Activated CD4-positive, CD25-positive, alpha-beta regulatory T cell treated with anti-CD3 and anti-CD28 coated beads, Interleukin-2, amount 50 U/mL, for 16 hours (primary cell): Measurements from ENCODE around the gene FAM131B.
"Not testable (repeated sequence)": the region's sequence is repeated elsewhere in the genome, so short reads cannot be mapped to it uniquely, and the experiment has no call there.

Experiments
- DNase-seq: peaks from one replicate; pipeline ENCODE4 v3.0.0-alpha.2; 2020; ENCODE audit warnings: low read depth, low spot score

Gene FAM131B

DNA sequence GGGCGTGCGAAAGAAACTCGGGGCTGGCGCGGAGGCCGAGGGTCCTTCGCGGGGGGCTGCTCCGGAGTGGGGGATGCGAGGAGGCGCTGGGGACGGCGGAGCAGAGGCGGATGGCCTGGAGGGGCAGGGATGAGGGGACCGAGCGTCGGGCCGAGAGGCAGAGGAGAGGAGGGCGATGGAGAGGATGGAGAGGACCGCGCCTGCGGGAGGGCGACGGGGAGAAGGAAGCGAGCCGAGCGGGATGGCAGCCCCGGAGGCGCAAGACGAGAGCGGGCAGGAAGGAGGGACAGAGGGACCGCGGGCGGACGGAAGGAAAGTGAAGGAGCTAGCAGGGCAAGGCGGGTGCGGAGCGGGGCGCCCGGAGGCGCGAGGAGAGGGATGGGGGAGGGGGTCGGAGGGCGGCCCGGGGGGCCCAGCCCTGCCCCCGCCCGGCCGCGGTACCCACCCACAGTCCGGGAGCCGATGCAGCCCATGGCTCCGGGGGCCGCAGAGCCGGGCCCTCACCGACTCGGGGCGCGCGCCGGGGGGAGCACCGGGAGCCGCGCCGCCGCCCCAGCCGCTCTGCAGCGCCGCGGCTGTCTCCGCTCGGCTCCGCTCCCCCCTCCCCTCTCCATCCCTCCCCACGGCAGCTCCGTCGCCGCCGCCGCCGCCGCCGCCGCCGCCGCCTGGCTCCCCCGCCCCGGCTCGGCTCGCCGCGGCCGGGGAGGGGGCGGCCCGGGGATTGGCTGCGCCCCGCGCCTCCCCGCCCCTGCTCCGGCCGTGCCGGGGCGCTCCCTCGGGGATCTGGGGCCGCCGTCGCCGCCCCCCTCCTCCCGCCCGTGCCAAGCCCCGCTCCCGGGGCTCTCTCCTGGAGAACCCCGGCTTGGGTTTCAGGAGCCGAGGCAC is at the start of gene FAM131B:
Gene FAM131B (minus strand): TSS at position 583 of the 885 bp plus-strand sequence. CDS start 110 bp downstream, at position 473.
- no peak for DNase-seq

DNA sequence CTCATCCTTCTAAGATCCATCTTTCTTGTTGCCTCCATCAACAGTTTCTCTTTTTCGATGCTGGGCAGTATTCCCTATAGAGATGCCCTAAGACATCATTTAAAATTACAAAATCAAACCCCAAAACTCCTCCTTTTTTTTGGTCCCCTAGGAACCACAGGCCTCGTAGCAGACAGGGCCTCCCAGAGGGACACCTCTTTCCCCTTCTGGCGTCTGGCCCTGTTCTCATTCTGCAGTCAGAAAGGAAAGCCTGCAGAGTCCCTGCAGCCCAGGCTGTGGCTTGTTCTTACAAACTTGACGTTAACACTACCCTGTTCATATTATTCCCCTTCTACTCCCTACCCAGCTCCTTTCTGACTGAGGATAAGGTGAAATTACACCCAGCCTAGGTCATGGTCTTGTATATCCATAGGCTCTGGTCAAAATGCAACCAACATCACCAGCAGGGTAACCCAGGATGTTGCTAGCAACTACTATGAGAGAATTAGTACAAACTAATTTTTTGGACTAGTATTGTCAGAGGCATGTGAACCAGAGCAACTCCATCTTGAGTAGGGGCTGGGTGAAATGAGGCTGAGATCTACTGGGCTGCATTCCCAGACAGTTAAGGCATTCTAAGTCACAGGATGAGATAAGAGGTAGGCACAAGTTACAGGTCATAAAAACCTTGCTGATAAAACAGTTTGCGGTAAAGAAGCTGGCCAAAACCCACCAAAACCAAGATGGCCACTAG is 49.6 kb upstream of the FAM131B start:
- DNase-seq = no peak

DNA sequence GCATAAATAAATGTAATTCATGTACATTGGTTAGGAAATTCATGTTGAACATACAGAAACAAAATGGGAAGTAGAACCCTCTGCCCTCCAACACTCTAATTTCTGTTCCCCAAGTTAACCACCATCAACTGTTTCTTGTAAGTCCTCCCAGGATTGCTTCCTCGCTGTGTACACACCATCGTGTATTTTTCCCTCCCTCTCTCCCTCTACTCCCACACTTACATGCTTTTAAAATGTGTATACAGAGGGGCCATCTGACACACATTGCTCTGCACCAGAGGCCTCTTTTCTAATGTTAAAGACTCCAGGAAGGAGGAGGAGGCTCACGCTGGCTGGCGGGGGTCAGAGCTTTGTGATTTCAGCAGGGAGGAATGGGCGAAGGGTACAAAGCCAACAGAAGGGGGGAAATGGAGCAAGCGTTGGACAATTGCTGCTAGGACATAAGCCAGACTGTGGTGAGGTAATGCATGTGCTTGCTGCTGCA is 48.0 kb upstream of the FAM131B start:
- no peak for DNase-seq

GRCh38 chr7:143408686-143409561 is 46.4 kb upstream of the FAM131B start, which contains the start of gene EPHA1:
TSS of gene EPHA1 (minus strand) at chr7:143408856. CDS start at chr7:143408805, 51 bp downstream.
- DNase-seq = no peak

DNA sequence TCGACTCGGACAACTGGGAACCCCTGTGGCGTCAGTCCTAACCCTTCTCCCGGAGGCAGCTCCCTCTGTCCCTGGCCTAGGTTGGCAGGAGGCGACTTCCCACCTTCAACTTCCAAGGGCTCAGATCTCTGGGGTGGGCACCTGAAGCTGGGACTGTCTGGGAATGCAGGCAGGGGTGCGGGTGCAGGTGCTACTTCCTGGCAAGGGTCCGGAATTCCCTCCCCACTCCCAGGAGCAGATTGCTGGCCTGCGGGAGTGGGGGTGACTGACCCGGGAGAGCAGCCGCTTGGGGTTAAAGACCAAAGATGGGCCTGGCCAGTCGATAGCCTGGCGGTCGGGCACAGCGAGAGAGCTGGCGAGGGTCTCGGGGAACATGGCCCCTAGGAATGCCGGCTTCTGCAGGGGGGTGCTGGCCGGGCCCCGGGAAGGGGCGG is 45.8 kb upstream of the FAM131B start:
- DNase-seq = no peak

DNA sequence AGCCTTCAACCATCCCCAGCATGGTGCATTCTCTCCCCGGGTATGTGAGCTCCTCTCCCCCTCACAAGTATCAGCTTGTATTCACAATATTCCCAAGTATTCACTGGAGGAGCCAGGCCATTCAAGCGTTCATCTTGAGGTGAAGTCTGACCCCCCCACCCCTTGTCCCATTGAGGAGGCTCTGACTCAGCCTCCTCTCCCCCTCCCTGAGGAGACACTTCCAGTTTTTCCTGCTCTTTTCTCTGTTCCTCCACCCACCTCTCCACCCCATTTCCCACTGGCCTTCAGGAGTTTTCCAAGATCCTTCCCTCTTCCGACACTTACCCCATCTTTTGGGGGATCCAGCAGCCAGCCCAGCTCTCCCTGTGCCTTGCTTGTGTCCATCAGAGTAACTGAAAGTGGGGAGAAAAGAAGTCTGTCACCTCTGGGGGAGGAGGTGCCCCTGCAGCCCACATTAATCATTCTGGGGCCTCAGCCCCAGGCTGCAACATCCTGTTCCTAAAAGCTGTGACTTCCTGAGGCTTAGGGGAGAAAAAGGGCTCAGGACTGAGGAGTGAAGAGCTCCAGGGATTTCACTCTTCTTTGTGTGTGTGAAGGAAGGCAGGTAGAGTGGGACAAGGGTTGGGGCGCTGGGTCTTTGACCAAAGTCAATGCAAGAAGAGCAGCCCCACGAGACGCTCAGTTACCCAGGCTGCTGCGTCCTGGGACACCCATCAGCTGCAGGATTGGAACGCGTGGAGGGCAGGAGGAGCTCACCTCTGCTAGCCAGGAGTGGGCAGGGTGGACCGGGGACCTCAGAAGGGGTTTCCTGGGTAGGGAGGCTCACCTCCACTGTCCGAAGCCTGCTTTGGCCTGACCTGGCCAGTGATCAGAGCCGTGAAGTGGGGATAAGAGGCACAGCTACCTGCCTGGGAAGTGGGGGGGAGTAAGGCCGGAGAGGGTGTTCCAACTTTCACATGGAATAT is 45.1 kb upstream of the FAM131B start:
- DNase-seq = no peak

DNA sequence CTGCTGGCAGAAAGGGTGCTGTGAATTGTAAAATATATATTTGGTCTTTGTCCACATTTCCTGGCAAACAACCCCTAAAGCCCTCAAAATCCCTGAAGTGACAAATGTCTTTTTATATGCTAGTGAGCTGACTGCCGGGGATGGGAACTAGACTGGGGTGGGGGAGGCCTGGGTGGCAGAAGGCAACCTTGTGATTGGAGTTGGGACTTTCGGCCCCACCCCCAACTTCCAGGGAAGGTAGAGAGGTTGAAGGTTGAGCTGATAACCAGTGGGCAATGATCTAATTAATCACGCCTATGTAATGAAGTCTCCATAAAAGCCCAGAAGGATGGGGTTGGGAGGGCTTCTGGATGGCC is 43.5 kb upstream of the FAM131B start:
- no peak for DNase-seq

- DNase-seq = no peak
These were observed 42.9 kb upstream of the FAM131B start for GRCh38 chr7:143405173-143406001.

DNA sequence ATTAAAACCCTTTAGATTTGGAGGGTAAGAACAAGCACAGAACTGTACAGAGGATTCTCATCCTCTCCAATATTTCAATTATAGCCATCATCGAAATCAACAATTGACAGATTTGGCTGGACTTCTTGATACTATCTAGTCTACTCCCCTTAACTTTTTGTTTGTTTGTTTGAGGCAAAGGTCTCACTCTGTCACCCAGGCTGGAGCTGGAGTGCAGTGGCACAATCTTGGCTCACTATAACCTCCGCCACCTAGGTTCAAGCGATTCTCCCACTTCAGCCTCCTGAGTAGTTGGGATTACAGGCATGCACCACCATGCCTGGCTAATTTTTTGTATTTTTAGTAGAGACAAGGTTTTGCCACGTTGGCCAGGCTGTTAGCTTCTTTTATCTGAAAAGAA is 39.7 kb upstream of the FAM131B start:
- not testable (repeated sequence) for DNase-seq

GRCh38 chr7:143401265-143401664 is 38.8 kb upstream of the FAM131B start:
- DNase-seq = no peak

DNA sequence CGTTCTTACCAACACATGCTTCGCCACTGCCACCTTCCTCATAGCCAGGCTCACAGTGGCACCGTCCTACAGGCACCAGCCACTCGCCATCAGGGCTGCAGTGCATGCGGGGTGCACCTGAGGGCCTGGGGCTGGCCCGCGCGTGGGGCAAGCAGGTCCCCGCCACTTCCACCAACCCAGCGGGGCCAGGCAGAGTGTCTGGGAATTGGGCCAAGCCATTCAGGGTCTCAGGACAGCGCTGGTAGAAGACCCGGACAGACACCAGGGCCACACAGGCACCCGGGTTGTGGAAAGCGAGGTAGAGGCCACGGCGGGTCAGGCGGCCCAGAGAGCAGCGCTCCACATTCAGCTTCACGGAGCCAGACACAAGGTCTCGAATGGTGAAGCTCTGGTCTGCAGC is 37.1 kb upstream of the FAM131B start:
- DNase-seq = no peak

- DNase-seq = no peak
These were observed 36.6 kb upstream of the FAM131B start for GRCh38 chr7:143399151-143399550.

- no peak for DNase-seq
These were observed 36.1 kb upstream of the FAM131B start for GRCh38 chr7:143398616-143399015.

DNA sequence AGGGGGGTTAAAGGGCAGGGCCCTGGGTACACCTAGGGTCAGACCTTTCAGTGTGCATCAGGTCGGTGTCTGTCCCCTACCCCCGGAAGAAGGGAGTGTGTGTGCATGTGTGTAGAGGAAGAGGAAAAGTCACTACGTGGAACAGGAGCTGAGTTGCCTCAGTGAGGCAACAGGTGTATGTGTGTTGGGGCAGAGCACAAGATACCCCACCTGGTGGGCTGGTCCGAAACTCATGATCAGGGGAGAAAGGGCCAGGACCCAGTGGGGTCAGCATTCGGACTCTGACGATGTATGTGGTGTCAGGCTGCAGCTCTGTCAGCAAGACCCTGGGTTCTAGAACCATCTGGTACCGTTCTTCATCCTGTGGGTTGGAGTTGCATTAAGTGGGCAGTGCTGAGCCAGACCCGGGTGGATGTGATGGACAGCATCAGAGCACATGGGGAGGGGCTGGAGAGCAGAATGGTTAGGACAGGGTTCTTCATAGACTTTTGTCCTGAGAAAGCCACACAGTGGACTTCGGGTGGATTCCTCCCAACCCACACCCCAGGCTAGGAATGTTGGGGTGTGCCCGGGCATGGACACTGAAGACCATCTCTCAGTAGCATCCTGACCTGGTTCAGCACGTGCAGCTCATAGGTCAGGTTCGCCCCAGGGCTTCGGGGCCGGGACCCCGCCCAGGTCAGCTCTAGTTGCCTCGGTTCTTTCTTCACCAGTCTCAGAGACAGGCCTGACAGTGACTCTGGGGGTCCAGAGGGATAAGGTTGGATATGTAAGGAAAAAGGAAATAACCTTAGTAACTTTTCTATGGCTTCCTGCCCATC is 35.4 kb upstream of the FAM131B start:
- no peak for DNase-seq

GRCh38 chr7:143396625-143397556 is 34.4 kb upstream of the FAM131B start:
- no peak for DNase-seq

DNA sequence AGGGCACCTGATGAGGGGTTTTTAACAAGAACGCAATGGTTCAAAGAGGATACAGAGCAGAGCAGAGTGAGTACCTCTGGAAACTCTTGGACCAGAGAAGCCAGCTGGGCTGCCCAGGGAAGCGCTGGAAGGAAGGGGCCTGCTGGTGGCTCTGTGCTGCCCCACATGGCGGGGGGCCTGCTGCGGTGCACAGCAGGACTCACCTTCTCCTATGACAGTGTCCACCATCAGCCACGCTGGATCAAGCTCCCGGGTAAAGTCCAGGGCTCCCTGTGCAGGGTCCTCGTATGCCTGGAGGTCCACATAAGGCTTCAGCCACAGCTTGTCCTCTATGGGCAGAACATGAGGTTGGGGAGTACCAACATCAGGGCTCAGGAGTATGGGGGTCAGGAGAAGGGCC is 33.7 kb upstream of the FAM131B start:
- DNase-seq = no peak
